Astrocyte (in vitro differentiated cells and primary cell): Measurements from ENCODE around the gene STAP2. TPM values are rescaled to one million over a fixed set of nuclear protein-coding genes. Genes with fewer than 3 reads are reported as not detected.
"Not testable (repeated sequence)": the region's sequence is repeated elsewhere in the genome, so short reads cannot be mapped to it uniquely, and the experiment has no call there.

Experiments used
- DNase-seq: peaks from one replicate; pipeline ENCODE4 v3.0.0-alpha.2; 2010; ENCODE audit warnings: low read depth
- FAIRE-seq: peaks from 2 replicates; lab custom pipeline; 2011; peaks lifted over from hg19 to GRCh38; lab: Jason Lieb, UNC
- H2AFZ ChIP-seq: 2 replicates; pipeline ENCODE4 v1.6.0; 2012; ENCODE audit warnings: low read depth, low read length, inconsistent platforms
- H3K27ac ChIP-seq: 2 replicates; pipeline ENCODE4 v1.5.1; 2011; ENCODE audit warnings: low read depth, low read length, inconsistent platforms
- H3K27me3 ChIP-seq: 2 replicates; pipeline ENCODE4 v1.6.0; 2011; ENCODE audit warnings: low read length, inconsistent platforms; ENCODE audit not compliant: insufficient read depth
- H3K36me3 ChIP-seq: 2 replicates; pipeline ENCODE4 v1.5.1; 2011; ENCODE audit warnings: low read length, inconsistent platforms; ENCODE audit not compliant: insufficient read depth
- H3K4me1 ChIP-seq: 2 replicates; pipeline ENCODE4 v1.5.1; 2011; ENCODE audit warnings: low read length, inconsistent platforms; ENCODE audit not compliant: insufficient read depth
- H3K4me2 ChIP-seq: 2 replicates; pipeline ENCODE4 v1.6.0; 2012; ENCODE audit warnings: low read length, inconsistent platforms
- H3K4me3 ChIP-seq: 2 replicates; pipeline ENCODE4 v1.5.1; 2011; ENCODE audit warnings: low read depth, mild to moderate bottlenecking, low read length, inconsistent platforms; ENCODE audit not compliant: insufficient read depth
- H3K79me2 ChIP-seq: 2 replicates; pipeline ENCODE4 v1.6.0; 2012; ENCODE audit warnings: mild to moderate bottlenecking, low read length, inconsistent platforms; ENCODE audit not compliant: insufficient read depth
- H3K9ac ChIP-seq: 2 replicates; pipeline ENCODE4 v1.6.0; 2012; ENCODE audit warnings: mild to moderate bottlenecking, low read length, inconsistent platforms
- H3K9me3 ChIP-seq: 2 replicates; pipeline ENCODE4 v1.5.1; 2012; ENCODE audit warnings: low read depth, mild to moderate bottlenecking, low read length, inconsistent platforms; ENCODE audit not compliant: insufficient read depth
- H4K20me1 ChIP-seq: 2 replicates; pipeline ENCODE4 v1.6.0; 2012; ENCODE audit warnings: low read length, inconsistent platforms; ENCODE audit not compliant: insufficient read depth
- H3K27ac Mint-ChIP-seq: one replicate; pipeline ENCODE4 v1.8.0; 2021; ENCODE audit warnings: mild to moderate bottlenecking, mixed read lengths; ENCODE audit not compliant: unreplicated experiment
- H3K27me3 Mint-ChIP-seq: one replicate; pipeline ENCODE4 v1.8.0; 2021; ENCODE audit warnings: low read depth, mixed read lengths; ENCODE audit not compliant: unreplicated experiment
- H3K36me3 Mint-ChIP-seq: one replicate; pipeline ENCODE4 v1.8.0; 2021; ENCODE audit warnings: low read depth, mixed read lengths; ENCODE audit not compliant: unreplicated experiment
- H3K4me1 Mint-ChIP-seq: one replicate; pipeline ENCODE4 v1.8.0; 2021; ENCODE audit warnings: low read depth, mixed read lengths; ENCODE audit not compliant: unreplicated experiment
- H3K4me3 Mint-ChIP-seq: one replicate; pipeline ENCODE4 v1.8.0; 2021; ENCODE audit warnings: mild to moderate bottlenecking, moderate library complexity, mixed read lengths; ENCODE audit not compliant: unreplicated experiment
- H3K9me3 Mint-ChIP-seq: one replicate; pipeline ENCODE4 v1.8.0; 2021; ENCODE audit warnings: mild to moderate bottlenecking, mixed read lengths; ENCODE audit not compliant: unreplicated experiment
- CTCF ChIP-seq: IDR thresholded peaks from 2 replicates; pipeline ENCODE4 v1.5.1; 2011; ENCODE audit warnings: low read depth, mild to moderate bottlenecking, inconsistent platforms, low read length, moderate library complexity; ENCODE audit not compliant: insufficient read depth
- EZH2 ChIP-seq: IDR thresholded peaks from 2 replicates; pipeline ENCODE4 v1.6.1; 2012; ENCODE audit warnings: mild to moderate bottlenecking, low read length, inconsistent platforms; ENCODE audit not compliant: insufficient read depth
- total RNA-seq: library from RNA; stranded (reverse); gene quantifications from 2 replicates; pipeline ENCODE4 v1.2.1, GENCODE V29; 2021

STAP2 gene
- total RNA-seq, 1 donor from 2014 or later = 5.3 TPM

GRCh38 chr19:4350111-4350510 lies 11.5 kb upstream of the STAP2 start:
- H3K27me3 Mint-ChIP-seq = no peaks in the 10 kb centered on the region
- Histone ChIP-seq H3K4me2 (no peak overlapping the region), H3K27ac (no peak overlapping the region), H3K27me3 (no peaks in the 10 kb centered on the region), H3K9ac (no peak overlapping the region), H3K9me3 (no peaks in the 10 kb centered on the region), H3K4me1 (no peaks in the 10 kb centered on the region), H4K20me1 (no peaks in the 10 kb centered on the region), H3K79me2 (no peaks in the 10 kb centered on the region), H2AFZ (no peak overlapping the region), H3K4me3 (no peak overlapping the region), H3K36me3 (no peaks in the 10 kb centered on the region)
- H3K36me3 Mint-ChIP-seq = peaks cover 7% of the 10 kb centered on the region
- H3K27ac Mint-ChIP-seq = no peak overlapping the region
- H3K4me3 Mint-ChIP-seq = no peak overlapping the region
- TF ChIP-seq CTCF (no peak), EZH2 (no peak)
- no peak for FAIRE-seq
- no peaks in the 10 kb centered on the region for H3K9me3 Mint-ChIP-seq
- no peaks in the 10 kb centered on the region for H3K4me1 Mint-ChIP-seq
- DNase-seq = no peak

- not testable (repeated sequence) for FAIRE-seq, H3K27me3 ChIP-seq, H3K4me1 ChIP-seq, H4K20me1 ChIP-seq, H3K27ac ChIP-seq, H3K4me3 Mint-ChIP-seq, H3K4me3 ChIP-seq, H3K4me1 Mint-ChIP-seq, DNase-seq, H3K4me2 ChIP-seq, H3K9ac ChIP-seq, H3K9me3 Mint-ChIP-seq, H3K9me3 ChIP-seq, H3K27me3 Mint-ChIP-seq, H3K27ac Mint-ChIP-seq, H3K36me3 ChIP-seq, H3K36me3 Mint-ChIP-seq, H2AFZ ChIP-seq, H3K79me2 ChIP-seq
Observed at GRCh38 chr19:4349225-4349624, 10.6 kb upstream of the STAP2 start.

GRCh38 chr19:4347521-4347920 lies 8.9 kb upstream of the STAP2 start:
- no peaks in the 10 kb centered on the region for H3K9me3 ChIP-seq
- H3K4me1 Mint-ChIP-seq = no peaks in the 10 kb centered on the region
- no peaks in the 10 kb centered on the region for H3K27me3 ChIP-seq
- no peaks in the 10 kb centered on the region for H3K9me3 Mint-ChIP-seq
- no peak overlapping the region for H3K27ac Mint-ChIP-seq
- H3K27ac ChIP-seq = no peak overlapping the region
- no peaks in the 10 kb centered on the region for H3K27me3 Mint-ChIP-seq
- TF ChIP-seq CTCF = no peak
- TF ChIP-seq EZH2 = no peak
- H3K4me3 Mint-ChIP-seq = no peak overlapping the region
- no peaks in the 10 kb centered on the region for H3K36me3 ChIP-seq
- no peak overlapping the region for H3K4me3 ChIP-seq
- DNase-seq (no peak), FAIRE-seq (no peak)
- no peaks in the 10 kb centered on the region for H4K20me1 ChIP-seq
- H3K79me2 ChIP-seq = no peaks in the 10 kb centered on the region
- H3K9ac ChIP-seq = no peak overlapping the region
- H3K4me1 ChIP-seq = peaks cover 7% of the 10 kb centered on the region
- H2AFZ ChIP-seq = no peak overlapping the region
- no peak overlapping the region for H3K4me2 ChIP-seq
- H3K36me3 Mint-ChIP-seq = peaks cover 7% of the 10 kb centered on the region
